Measurements from ENCODE around the gene MFN1.

DNA sequence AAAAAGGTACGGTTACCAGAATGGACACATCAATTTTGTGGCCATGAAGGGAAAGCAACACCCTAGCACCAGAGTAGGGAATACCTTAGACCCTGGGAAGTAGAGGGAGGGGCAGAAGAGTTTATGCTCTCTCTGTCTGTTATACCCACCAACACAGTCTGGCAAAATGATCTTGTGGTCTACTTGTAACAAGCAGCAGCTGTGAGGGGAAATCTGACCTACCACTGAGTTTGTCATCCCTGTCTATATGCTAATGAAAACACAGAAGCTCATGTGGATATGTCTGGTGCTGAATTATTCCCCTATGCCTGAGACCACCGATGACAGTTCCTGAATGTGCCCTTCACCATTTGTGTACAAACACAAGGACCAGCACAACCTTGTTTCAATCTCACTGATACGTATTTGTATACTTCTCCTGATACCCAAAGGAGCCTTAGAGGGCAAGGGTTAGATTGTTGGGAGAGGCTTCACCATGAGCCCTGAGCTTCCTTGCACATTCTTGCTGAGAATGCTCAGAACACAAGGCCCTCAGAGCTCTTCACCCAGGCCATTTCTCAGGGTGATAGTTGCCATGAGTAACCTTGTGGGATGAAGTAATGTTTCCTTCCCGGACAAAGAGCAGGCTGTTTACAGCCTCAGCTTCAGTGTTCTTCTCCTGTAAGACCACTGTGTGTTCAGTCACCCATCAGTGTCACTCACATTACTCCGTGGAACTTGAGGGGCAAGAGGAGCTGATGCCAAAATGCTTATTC is 49.4 kb upstream of the MFN1 start:
- no peak for TF ChIP-seq EZH2 (optimal IDR thresholded peaks at IDR 0.05; ENCODE audit: low read depth, low read length)
- TF ChIP-seq CTCF (IDR thresholded peaks at IDR 0.05; ENCODE audit: low read length): no peak
